Small intestine (tissue), 7 donors: Measurements from ENCODE around the gene TMC6. TPM values are rescaled to one million over a fixed set of nuclear protein-coding genes. Genes with fewer than 3 reads are reported as not detected.
A peak's percentile ranks its signal among the peaks of the same experiment; 100 is the strongest.

ENCODE experiments used
- DNase-seq, 2 donors: peaks; one replicate each; pipeline versions ENCODE4 v3.0.0 to v3.0.0-alpha.2; 2013
- FAIRE-seq: peaks from 2 replicates; lab custom pipeline; 2012; peaks lifted over from hg19 to GRCh38; lab: Jason Lieb, UNC
- H3K27ac ChIP-seq, 3 donors: one replicate each; pipeline ENCODE4 v1.5.1; 2013; ENCODE audit warnings: low read length in 2 of 3, mild to moderate bottlenecking in 2 of 3, control low read depth in 1 of 3, inconsistent platforms in 1 of 3, low read depth in 1 of 3, moderate library complexity in 1 of 3
- H3K27me3 ChIP-seq, 3 donors: one replicate each; pipeline ENCODE4 v1.6.1; 2013; ENCODE audit warnings: low read length in 3 of 3, inconsistent platforms in 1 of 3; ENCODE audit not compliant: control insufficient read depth in 3 of 3, insufficient read depth in 3 of 3
- H3K36me3 ChIP-seq, 3 donors: one replicate each; pipeline ENCODE4 v1.6.1; 2013; ENCODE audit warnings: low read length in 3 of 3, inconsistent platforms in 1 of 3, low read depth in 1 of 3, mild to moderate bottlenecking in 1 of 3, moderate library complexity in 1 of 3; ENCODE audit not compliant: control insufficient read depth in 3 of 3, insufficient read depth in 2 of 3
- H3K4me1 ChIP-seq, 3 donors: one replicate each; pipeline ENCODE4 v1.6.1; 2013; ENCODE audit warnings: low read length in 2 of 3, inconsistent platforms in 1 of 3, low read depth in 1 of 3, mild to moderate bottlenecking in 1 of 3, moderate library complexity in 1 of 3; ENCODE audit not compliant: control insufficient read depth in 3 of 3, insufficient read depth in 2 of 3
- H3K4me3 ChIP-seq, 3 donors: one replicate each; pipeline ENCODE4 v1.5.1; 2013; ENCODE audit warnings: low read length in 3 of 3, control low read depth in 1 of 3, inconsistent platforms in 1 of 3, low read depth in 1 of 3, mild to moderate bottlenecking in 1 of 3, moderate library complexity in 1 of 3
- H3K9me3 ChIP-seq, 2 donors: one replicate each; pipeline ENCODE4 v1.6.1; 2013; ENCODE audit warnings: low read depth in 1 of 2, low read length in 1 of 2; ENCODE audit not compliant: control insufficient read depth in 2 of 2, insufficient read depth in 1 of 2
- WGBS, 3 donors: extraction: QIAGEN DNeasy Blood & Tissue Kit; methylation state at CpG; one replicate each; pipeline ENCODE4 v1.1.7; 2013; 5-methylcytosine and 5-hydroxymethylcytosine counted together
- polyA plus RNA-seq, 4 donors: library from polyadenylated mRNA; stranded (reverse) in 3 of 4; unstranded in 1 of 4; fragments of 200-250 nt in 3 of 4; fragments of 120-200 nt in 1 of 4; gene quantifications; one replicate each; pipeline versions ENCODE4 v1.2.1 to v1.2.3, GENCODE V29; 2013
- donor health status: healthy with polysubstance abuse.
- donor health status: control.
- donor health status: control.
- donor health status: Bipolar disorder and iron deficiency.
- donor health status: healthy.

Gene TMC6
- polyA plus RNA-seq, 4 donors, result 29.7 to 69.6 (median 50.5) TPM

GRCh38 chr17:78106211-78106610 lies 22.3 kb downstream of the TMC6 start:
- no peak for FAIRE-seq
- Histone ChIP-seq H3K4me1 (no peaks in the 10 kb centered on the region), H3K27ac (no peak overlapping the region), H3K36me3 (peaks cover 0 to 73% (median 3%) of the 10 kb centered on the region in 3 donors), H3K27me3 (no peaks in the 10 kb centered on the region), H3K9me3 (peaks cover 0 to 7% of the 10 kb centered on the region in 2 donors), H3K4me3 (no peak overlapping the region)
- 88 to 95% (median 94%) methylated on average over 15 of the region's 15 CpGs for WGBS, 3 donors
- DNase-seq, result no peak

- 61 to 84% (median 81%) methylated on average over 13 of the region's 13 CpGs for WGBS, 3 donors
- H3K27ac ChIP-seq, result peak overlapping the region in 1 of 3 donors; percentile 11
- no peak overlapping the region for H3K4me3 ChIP-seq
- peaks cover 0 to 13% of the 10 kb centered on the region in 2 donors for H3K9me3 ChIP-seq
- no peaks in the 10 kb centered on the region for H3K27me3 ChIP-seq
- no peaks in the 10 kb centered on the region for H3K4me1 ChIP-seq
- no peak for FAIRE-seq
- peaks cover 0 to 66% (median 3%) of the 10 kb centered on the region in 3 donors for H3K36me3 ChIP-seq
- DNase-seq, result no peak
These were observed 23.0 kb downstream of the TMC6 start for GRCh38 chr17:78105551-78105950.

GRCh38 chr17:78105101-78105500 lies 23.5 kb downstream of the TMC6 start:
- DNase-seq (no peak), FAIRE-seq (no peak)
- Histone ChIP-seq H3K9me3 (peaks cover 0 to 16% of the 10 kb centered on the region in 2 donors), H3K36me3 (peaks cover 0 to 66% (median 0%) of the 10 kb centered on the region in 3 donors), H3K27ac (no peak overlapping the region), H3K27me3 (no peaks in the 10 kb centered on the region), H3K4me1 (no peaks in the 10 kb centered on the region), H3K4me3 (no peak overlapping the region)
- WGBS, 3 donors, result 81 to 90% (median 87%) methylated on average over 16 of the region's 16 CpGs

- Histone ChIP-seq H3K27ac (no peak overlapping the region), H3K36me3 (peaks cover 0 to 64% (median 0%) of the 10 kb centered on the region in 3 donors), H3K4me3 (no peak overlapping the region), H3K9me3 (peaks cover 0 to 21% of the 10 kb centered on the region in 2 donors), H3K27me3 (no peaks in the 10 kb centered on the region), H3K4me1 (no peaks in the 10 kb centered on the region)
- DNase-seq, result no peak
- no peak for FAIRE-seq
- 94 to 99% (median 95%) methylated on average over 26 to 28 of the region's 28 CpGs for WGBS, 3 donors
These were observed 24.0 kb downstream of the TMC6 start for GRCh38 chr17:78104540-78104941.

- WGBS, 3 donors, result 83 to 89% (median 86%) methylated on average over 4 of the region's 4 CpGs
- no peaks in the 10 kb centered on the region for H3K27me3 ChIP-seq
- H3K27ac ChIP-seq, result no peak overlapping the region
- H3K4me1 ChIP-seq, result no peaks in the 10 kb centered on the region
- peaks cover 0 to 28% of the 10 kb centered on the region in 2 donors for H3K9me3 ChIP-seq
- FAIRE-seq (no peak), DNase-seq (no peak)
- H3K4me3 ChIP-seq, result no peak overlapping the region
- H3K36me3 ChIP-seq, result peaks cover 0 to 57% (median 0%) of the 10 kb centered on the region in 3 donors
These were observed 25.2 kb downstream of the TMC6 start for GRCh38 chr17:78103311-78103710.

- no peak for FAIRE-seq
These were observed 27.0 kb downstream of the TMC6 start for GRCh38 chr17:78101542-78101941.

GRCh38 chr17:78101112-78101511 lies 27.4 kb downstream of the TMC6 start:
- Histone ChIP-seq H3K4me1 (no peaks in the 10 kb centered on the region), H3K4me3 (no peak overlapping the region), H3K36me3 (peaks cover 0 to 59% (median 5%) of the 10 kb centered on the region in 3 donors), H3K27ac (no peak overlapping the region), H3K9me3 (peaks cover 0 to 28% of the 10 kb centered on the region in 2 donors), H3K27me3 (no peaks in the 10 kb centered on the region)
- FAIRE-seq (no peak), DNase-seq (peak in 1 of 2 donors; percentile 64)
- WGBS, 3 donors, result 47 to 62% (median 59%) methylated on average over 5 of the region's 5 CpGs

More at GRCh38 chr17:78101542-78101941, 27.0 kb downstream of the TMC6 start:
- H3K4me1 ChIP-seq, result no peaks in the 10 kb centered on the region
- no peak overlapping the region for H3K27ac ChIP-seq
- peaks cover 0 to 28% of the 10 kb centered on the region in 2 donors for H3K9me3 ChIP-seq
- H3K4me3 ChIP-seq, result no peak overlapping the region
- no peaks in the 10 kb centered on the region for H3K27me3 ChIP-seq
- 89 to 97% (median 95%) methylated on average over 10 of the region's 10 CpGs for WGBS, 3 donors
- H3K36me3 ChIP-seq, result peaks cover 0 to 57% (median 5%) of the 10 kb centered on the region in 3 donors
- no peak for DNase-seq

GRCh38 chr17:78096093-78096492 lies 32.5 kb downstream of the TMC6 start:
- Histone ChIP-seq H3K9me3 (peaks cover 0 to 21% of the 10 kb centered on the region in 2 donors), H3K27ac (no peak overlapping the region), H3K27me3 (no peaks in the 10 kb centered on the region), H3K36me3 (peaks cover 9 to 60% (median 16%) of the 10 kb centered on the region in 3 donors), H3K4me3 (no peak overlapping the region), H3K4me1 (no peaks in the 10 kb centered on the region)
- no peak for DNase-seq
- 93 to 95% (median 95%) methylated on average over 9 of the region's 9 CpGs for WGBS, 3 donors
- no peak for FAIRE-seq

GRCh38 chr17:78095035-78095434 lies 33.5 kb downstream of the TMC6 start:
- Histone ChIP-seq H3K4me1 (no peaks in the 10 kb centered on the region), H3K27me3 (no peaks in the 10 kb centered on the region), H3K4me3 (no peak overlapping the region), H3K9me3 (peaks cover 0 to 12% of the 10 kb centered on the region in 2 donors), H3K36me3 (peaks cover 12 to 63% (median 16%) of the 10 kb centered on the region in 3 donors), H3K27ac (no peak overlapping the region)
- FAIRE-seq (no peak), DNase-seq (no peak)
- WGBS, 3 donors, result 94 to 99% (median 97%) methylated on average over 6 of the region's 6 CpGs
